Measurements from ENCODE around the gene EFHD2. TPM values are rescaled to one million over a fixed set of nuclear protein-coding genes. Genes with fewer than 3 reads are reported as not detected.
"Not testable (repeated sequence)": the region's sequence is repeated elsewhere in the genome, so short reads cannot be mapped to it uniquely, and the experiment has no call there.

The EFHD2 gene
- total RNA-seq, 2 donors from 2014 or later: 30.3 to 45.7 TPM

GRCh38 chr1:15432324-15432723, 22.6 kb downstream of the EFHD2 start:
- no peak overlapping the region for H3K27ac Mint-ChIP-seq
- H3K27me3 Mint-ChIP-seq (ENCODE audit: low read depth): no peaks in the 10 kb centered on the region
- no peaks in the 10 kb centered on the region for H3K4me1 Mint-ChIP-seq (ENCODE audit: low read depth)
- no peak overlapping the region for H3K4me3 Mint-ChIP-seq
- no peaks in the 10 kb centered on the region for H3K9me3 Mint-ChIP-seq
- H3K36me3 Mint-ChIP-seq (ENCODE audit: insufficient read depth in 2 of 2): no peaks in the 10 kb centered on the region
- no peak for ATAC-seq (replicated peaks in 1 of 2)
- no peak for DNase-seq

- Mint-ChIP-seq H3K9me3 (no peaks in the 10 kb centered on the region), H3K4me3 (no peak overlapping the region), H3K27ac (no peak overlapping the region), H3K27me3 (ENCODE audit: low read depth) (no peaks in the 10 kb centered on the region), H3K4me1 (ENCODE audit: low read depth) (no peaks in the 10 kb centered on the region), H3K36me3 (ENCODE audit: insufficient read depth in 2 of 2) (no peaks in the 10 kb centered on the region)
- DNase-seq (no peak), ATAC-seq (replicated peaks in 1 of 2) (no peak)
These were observed 23.8 kb downstream of the EFHD2 start for GRCh38 chr1:15433471-15433870.

GRCh38 chr1:15434739-15435138, 25.1 kb downstream of the EFHD2 start:
- H3K9me3 Mint-ChIP-seq; DNase-seq; H3K27me3 Mint-ChIP-seq (ENCODE audit: low read depth); H3K36me3 Mint-ChIP-seq (ENCODE audit: insufficient read depth in 2 of 2); ATAC-seq (replicated peaks in 1 of 2); H3K4me1 Mint-ChIP-seq (ENCODE audit: low read depth); H3K27ac Mint-ChIP-seq; H3K4me3 Mint-ChIP-seq: not testable (repeated sequence)

- Mint-ChIP-seq H3K27me3 (ENCODE audit: low read depth) (no peaks in the 10 kb centered on the region), H3K4me3 (no peak overlapping the region), H3K36me3 (ENCODE audit: insufficient read depth in 2 of 2) (no peaks in the 10 kb centered on the region), H3K9me3 (no peaks in the 10 kb centered on the region), H3K27ac (no peak overlapping the region), H3K4me1 (ENCODE audit: low read depth) (no peaks in the 10 kb centered on the region)
- ATAC-seq (replicated peaks in 1 of 2) (no peak), DNase-seq (no peak)
These were observed 25.8 kb downstream of the EFHD2 start for GRCh38 chr1:15435239-15436077.

GRCh38 chr1:15436881-15437442, 27.3 kb downstream of the EFHD2 start:
- no peak for DNase-seq
- no peaks in the 10 kb centered on the region for H3K27me3 Mint-ChIP-seq (ENCODE audit: low read depth)

GRCh38 chr1:15439325-15439724, 29.6 kb downstream of the EFHD2 start:
- ATAC-seq (replicated peaks in 1 of 2): no peak
- no peaks in the 10 kb centered on the region for H3K36me3 Mint-ChIP-seq (ENCODE audit: insufficient read depth in 2 of 2)
- no peaks in the 10 kb centered on the region for H3K4me1 Mint-ChIP-seq (ENCODE audit: low read depth)

More at GRCh38 chr1:15436881-15437442, 27.3 kb downstream of the EFHD2 start:
- Mint-ChIP-seq H3K36me3 (ENCODE audit: insufficient read depth in 2 of 2) (no peaks in the 10 kb centered on the region), H3K9me3 (no peaks in the 10 kb centered on the region), H3K27ac (no peak overlapping the region), H3K4me3 (no peak overlapping the region), H3K4me1 (ENCODE audit: low read depth) (no peaks in the 10 kb centered on the region)
- ATAC-seq (replicated peaks in 1 of 2): no peak

GRCh38 chr1:15440357-15440756, 30.7 kb downstream of the EFHD2 start:
- H3K36me3 Mint-ChIP-seq (ENCODE audit: insufficient read depth in 2 of 2): no peaks in the 10 kb centered on the region
- DNase-seq: no peak
- no peak for ATAC-seq (replicated peaks in 1 of 2)
- peaks cover 4% of the 10 kb centered on the region for H3K4me1 Mint-ChIP-seq (ENCODE audit: low read depth)
- H3K4me3 Mint-ChIP-seq: no peak overlapping the region
- H3K27me3 Mint-ChIP-seq (ENCODE audit: low read depth): peaks cover 6% of the 10 kb centered on the region
- H3K27ac Mint-ChIP-seq: no peak overlapping the region
- H3K9me3 Mint-ChIP-seq: no peaks in the 10 kb centered on the region

More at GRCh38 chr1:15439325-15439724, 29.6 kb downstream of the EFHD2 start:
- H3K27ac Mint-ChIP-seq: no peak overlapping the region
- H3K4me3 Mint-ChIP-seq: no peak overlapping the region
- H3K9me3 Mint-ChIP-seq: no peaks in the 10 kb centered on the region
- no peak for DNase-seq
- H3K27me3 Mint-ChIP-seq (ENCODE audit: low read depth): no peaks in the 10 kb centered on the region

GRCh38 chr1:15441247-15441646, 31.6 kb downstream of the EFHD2 start:
- DNase-seq (no peak), ATAC-seq (replicated peaks in 1 of 2) (no peak)
- no peak overlapping the region for H3K4me3 Mint-ChIP-seq
- no peak overlapping the region for H3K27ac Mint-ChIP-seq
- H3K36me3 Mint-ChIP-seq (ENCODE audit: insufficient read depth in 2 of 2): no peaks in the 10 kb centered on the region
- peaks cover 9% of the 10 kb centered on the region for H3K4me1 Mint-ChIP-seq (ENCODE audit: low read depth)
- no peaks in the 10 kb centered on the region for H3K9me3 Mint-ChIP-seq
- H3K27me3 Mint-ChIP-seq (ENCODE audit: low read depth): peaks cover 15% of the 10 kb centered on the region

GRCh38 chr1:15442119-15442518, 32.4 kb downstream of the EFHD2 start:
- Mint-ChIP-seq H3K4me1 (ENCODE audit: low read depth) (peaks cover 9% of the 10 kb centered on the region), H3K27ac (no peak overlapping the region), H3K9me3 (no peaks in the 10 kb centered on the region), H3K4me3 (no peak overlapping the region), H3K36me3 (ENCODE audit: insufficient read depth in 2 of 2) (no peaks in the 10 kb centered on the region), H3K27me3 (ENCODE audit: low read depth) (peaks cover 16% of the 10 kb centered on the region)
- no peak for DNase-seq
- no peak for ATAC-seq (replicated peaks in 1 of 2)

GRCh38 chr1:15442759-15443158, 33.1 kb downstream of the EFHD2 start:
- Mint-ChIP-seq H3K9me3 (no peaks in the 10 kb centered on the region), H3K36me3 (ENCODE audit: insufficient read depth in 2 of 2) (no peaks in the 10 kb centered on the region), H3K27me3 (ENCODE audit: low read depth) (peaks cover 22% of the 10 kb centered on the region), H3K4me1 (ENCODE audit: low read depth) (peaks cover 9% of the 10 kb centered on the region), H3K27ac (no peak overlapping the region), H3K4me3 (no peak overlapping the region)
- ATAC-seq (replicated peaks in 1 of 2) (no peak), DNase-seq (no peak)

- H3K9me3 Mint-ChIP-seq: no peaks in the 10 kb centered on the region
- peaks cover 22% of the 10 kb centered on the region for H3K27me3 Mint-ChIP-seq (ENCODE audit: low read depth)
- no peak for ATAC-seq (replicated peaks in 1 of 2)
- H3K4me3 Mint-ChIP-seq: no peak overlapping the region
- peaks cover 9% of the 10 kb centered on the region for H3K4me1 Mint-ChIP-seq (ENCODE audit: low read depth)
- no peaks in the 10 kb centered on the region for H3K36me3 Mint-ChIP-seq (ENCODE audit: insufficient read depth in 2 of 2)
- no peak overlapping the region for H3K27ac Mint-ChIP-seq
- DNase-seq: no peak
These were observed 33.6 kb downstream of the EFHD2 start for GRCh38 chr1:15443281-15443680.

GRCh38 chr1:15444468-15445389, 35.0 kb downstream of the EFHD2 start:
- H3K4me3 Mint-ChIP-seq: no peak overlapping the region
- H3K4me1 Mint-ChIP-seq (ENCODE audit: low read depth): peaks cover 9% of the 10 kb centered on the region
- no peaks in the 10 kb centered on the region for H3K9me3 Mint-ChIP-seq
- DNase-seq: no peak
- H3K27ac Mint-ChIP-seq: no peak overlapping the region
- H3K36me3 Mint-ChIP-seq (ENCODE audit: insufficient read depth in 2 of 2): no peaks in the 10 kb centered on the region
- peaks cover 22% of the 10 kb centered on the region for H3K27me3 Mint-ChIP-seq (ENCODE audit: low read depth)
- ATAC-seq (replicated peaks in 1 of 2): no peak
